ENCODE measurements around the gene AZU1.

AZU1 gene

GRCh38 chr19:792306-792885 lies 35.2 kb upstream of the AZU1 start:
- no peak overlapping the region for H3K4me3 ChIP-seq (ENCODE audit: low read length)
- TF ChIP-seq CTCF (conservative IDR thresholded peaks at IDR 0.05; ENCODE audit: low read length): no peak
- DNase-seq (ENCODE audit: low read depth): no peak

- no peak for DNase-seq (ENCODE audit: low read depth)
- no peak for TF ChIP-seq CTCF (conservative IDR thresholded peaks at IDR 0.05; ENCODE audit: low read length)
Observed at GRCh38 chr19:793806-794205, 33.8 kb upstream of the AZU1 start.

GRCh38 chr19:795073-795611 lies 32.5 kb upstream of the AZU1 start:
- DNase-seq (ENCODE audit: low read depth): no peak
- H3K4me3 ChIP-seq (ENCODE audit: low read length): no peak overlapping the region
- no peak for TF ChIP-seq CTCF (conservative IDR thresholded peaks at IDR 0.05; ENCODE audit: low read length)

More at GRCh38 chr19:793806-794205, 33.8 kb upstream of the AZU1 start:
- no peak overlapping the region for H3K4me3 ChIP-seq (ENCODE audit: low read length)

- no peak for DNase-seq (ENCODE audit: low read depth)
- H3K4me3 ChIP-seq (ENCODE audit: low read length): peak overlapping the region; percentile 67
- no peak for TF ChIP-seq CTCF (conservative IDR thresholded peaks at IDR 0.05; ENCODE audit: low read length)
Observed at GRCh38 chr19:795691-796581, 31.7 kb upstream of the AZU1 start.

GRCh38 chr19:796692-797527 lies 30.7 kb upstream of the AZU1 start, which contains the start of gene PTBP1:
TSS of gene PTBP1 (plus strand) at chr19:797452. CDS start at chr19:797498, 46 bp downstream.
- TF ChIP-seq CTCF (conservative IDR thresholded peaks at IDR 0.05; ENCODE audit: low read length): no peak; the same call in 1 of the 2 replicates
- peak; percentile 100 for DNase-seq (ENCODE audit: low read depth)
- peak within 1 kb of the TSS; percentile 84 for H3K4me3 ChIP-seq (ENCODE audit: low read length)

GRCh38 chr19:797528-798414 lies 29.9 kb upstream of the AZU1 start:
- DNase-seq (ENCODE audit: low read depth): peak; percentile 87
- peak overlapping the region; percentile 84 for H3K4me3 ChIP-seq (ENCODE audit: low read length)
- no peak for TF ChIP-seq CTCF (conservative IDR thresholded peaks at IDR 0.05; ENCODE audit: low read length)
